NCI-H345 treated with DMSO at 0.1 percent for 48 hours (cell line): ENCODE results near the gene UBE2E1.
"Not testable (repeated sequence)": the region's sequence is repeated elsewhere in the genome, so short reads cannot be mapped to it uniquely, and the experiment has no call there.

Experiments used
- DNase-seq: peaks from one replicate; lab custom pipeline; 2025; ENCODE audit not compliant: unreplicated experiment; lab: John Stamatoyannopoulos, UW

Gene UBE2E1

DNA sequence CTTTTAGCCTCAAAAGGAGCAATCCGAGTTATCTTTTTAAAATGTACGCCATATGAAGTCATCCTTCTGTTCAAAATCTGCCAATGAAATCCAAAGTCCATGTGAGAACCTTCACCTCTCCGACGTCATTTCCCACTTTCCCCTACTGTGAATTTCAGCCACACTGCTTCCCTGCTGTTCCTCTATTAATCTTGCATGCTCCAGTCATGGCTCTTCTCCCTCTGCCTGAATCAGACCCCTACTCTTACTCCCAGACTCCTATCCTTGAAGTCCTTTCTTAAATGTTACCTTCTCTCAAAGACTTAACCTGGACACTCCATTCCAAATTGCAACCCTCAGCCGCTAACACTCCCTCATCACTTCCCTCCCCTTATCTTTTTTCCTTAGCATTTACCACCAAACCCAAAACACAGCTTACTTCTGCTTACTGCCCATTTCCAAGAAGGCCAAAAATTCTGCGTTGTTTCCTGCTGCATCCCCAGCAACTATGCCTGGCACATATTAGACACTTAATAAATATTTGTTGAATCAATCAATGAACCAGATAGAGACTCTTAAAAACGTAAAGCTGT is 109.9 kb downstream of the UBE2E1 start:
- no peak for DNase-seq

DNA sequence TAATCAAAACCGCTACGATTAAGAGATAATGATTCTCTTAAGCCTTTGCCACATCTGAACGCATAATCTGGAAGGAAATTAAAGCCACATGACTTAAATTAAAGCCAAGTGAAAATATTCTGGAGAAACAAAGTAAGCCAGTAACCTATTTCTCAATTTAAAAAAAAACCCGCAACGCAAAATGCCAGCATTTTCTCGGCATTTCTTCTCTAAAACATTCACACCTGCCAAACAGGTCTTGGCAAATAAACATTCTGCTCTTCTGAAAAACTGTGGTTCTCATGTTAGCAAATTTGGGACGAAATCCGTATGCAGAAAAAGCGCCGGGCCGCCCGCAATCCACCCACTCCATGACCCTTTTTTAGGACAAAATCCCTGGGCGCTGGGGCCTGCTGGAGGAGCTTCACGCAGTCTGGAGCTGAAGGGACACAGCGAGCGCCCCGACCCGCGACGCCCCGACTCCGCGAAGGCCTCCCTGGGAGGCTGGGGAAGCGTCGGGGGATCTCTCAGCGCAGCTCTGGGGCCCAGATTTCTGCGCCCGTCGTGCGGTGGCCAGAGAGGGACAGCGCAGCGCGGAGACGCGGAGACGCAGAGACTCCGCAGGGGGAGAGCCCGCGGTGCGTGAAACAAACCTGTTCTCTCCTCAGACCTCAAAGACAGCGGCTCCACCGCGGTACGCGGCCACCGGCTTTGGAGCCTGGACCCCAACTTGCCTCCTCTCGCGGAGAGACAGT is 110.6 kb downstream of the UBE2E1 start:
- no peak for DNase-seq

DNA sequence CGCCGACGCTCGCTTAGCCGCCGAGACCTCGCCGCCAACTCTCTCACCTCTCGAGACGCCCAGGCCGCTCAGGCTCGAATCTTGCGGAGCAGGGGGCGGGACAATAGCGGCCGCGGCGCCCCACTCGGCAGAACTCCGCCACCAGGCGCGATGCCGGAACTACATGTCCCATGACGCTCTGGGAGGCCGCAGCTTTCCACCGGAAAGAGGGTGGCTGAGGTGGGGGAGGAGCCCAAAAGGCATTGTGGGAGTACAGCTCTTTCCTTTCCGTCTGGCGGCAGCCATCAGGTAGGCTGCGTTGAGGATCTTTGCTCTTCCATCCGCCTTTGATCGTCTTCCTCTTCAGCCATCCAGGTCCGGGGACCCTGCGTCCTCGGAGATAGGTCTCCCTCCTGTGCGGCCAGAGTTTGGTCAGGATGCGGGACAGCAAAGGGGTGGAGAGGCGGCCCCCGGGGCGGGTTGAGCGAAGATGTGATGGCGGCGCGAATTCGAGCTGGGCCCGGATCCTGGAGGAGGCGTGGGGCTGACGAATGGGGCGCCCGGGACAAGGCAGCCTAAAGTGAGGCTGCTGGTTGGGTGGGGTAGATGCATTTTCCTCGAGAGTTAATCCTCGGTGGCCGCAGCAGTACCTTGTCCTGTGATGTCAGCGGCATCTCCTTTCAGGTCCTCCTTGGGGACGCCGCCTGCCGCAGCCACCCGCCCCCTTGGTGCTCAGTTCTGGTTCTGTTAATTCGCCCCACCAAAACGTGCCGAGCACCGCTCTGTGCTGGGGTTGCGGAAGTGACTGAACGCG is 111.3 kb downstream of the UBE2E1 start, which contains the start of the genes NKIRAS1 and RPL15:
Gene NKIRAS1 (minus strand): TSS at position 105 of the 793 bp plus-strand sequence. CDS start 6,086 bp downstream, outside the sequence.
Gene RPL15 (plus strand): TSS at position 247 of the 793 bp plus-strand sequence. CDS start 728 bp downstream, outside the sequence.
- DNase-seq, result peak; percentile 78

DNA sequence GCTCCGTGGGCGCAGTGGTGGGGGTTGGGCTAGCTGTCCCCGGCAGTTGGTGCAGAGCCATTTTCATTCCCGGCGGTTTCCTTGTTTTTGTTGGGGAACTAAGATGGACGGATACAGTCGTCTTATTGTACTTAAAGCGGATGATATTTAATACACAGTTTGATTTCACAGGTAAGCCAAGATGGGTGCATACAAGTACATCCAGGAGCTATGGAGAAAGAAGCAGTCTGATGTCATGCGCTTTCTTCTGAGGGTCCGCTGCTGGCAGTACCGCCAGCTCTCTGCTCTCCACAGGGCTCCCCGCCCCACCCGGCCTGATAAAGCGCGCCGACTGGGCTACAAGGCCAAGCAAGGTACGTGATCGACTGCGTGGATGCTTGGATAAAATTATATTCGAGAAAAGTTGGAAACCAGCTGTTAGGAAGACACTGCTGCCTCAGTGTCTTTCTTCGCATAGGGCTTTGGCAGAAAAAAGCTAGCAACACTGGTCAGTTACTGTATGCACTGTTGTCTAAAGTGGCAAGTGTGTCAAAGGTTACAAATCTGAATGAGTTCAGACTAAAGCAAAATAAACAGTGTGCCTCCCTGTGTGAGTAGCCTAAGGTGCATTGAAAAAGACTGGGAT is 112.0 kb downstream of the UBE2E1 start:
- not testable (repeated sequence) for DNase-seq

DNA sequence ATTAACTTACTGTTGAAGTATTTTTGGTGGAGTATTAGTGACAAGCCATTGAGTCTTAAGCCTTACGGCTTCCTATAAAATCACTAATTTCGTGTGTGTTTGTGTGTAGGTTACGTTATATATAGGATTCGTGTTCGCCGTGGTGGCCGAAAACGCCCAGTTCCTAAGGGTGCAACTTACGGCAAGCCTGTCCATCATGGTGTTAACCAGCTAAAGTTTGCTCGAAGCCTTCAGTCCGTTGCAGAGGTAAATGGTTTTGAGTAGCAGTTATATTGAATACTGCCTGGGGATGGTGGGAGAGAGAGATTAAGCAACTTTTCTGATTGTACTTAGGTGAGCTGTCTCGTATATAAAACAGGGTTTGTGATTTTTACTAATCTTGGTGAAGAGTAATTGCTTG is 112.6 kb downstream of the UBE2E1 start:
- not testable (repeated sequence) for DNase-seq

DNA sequence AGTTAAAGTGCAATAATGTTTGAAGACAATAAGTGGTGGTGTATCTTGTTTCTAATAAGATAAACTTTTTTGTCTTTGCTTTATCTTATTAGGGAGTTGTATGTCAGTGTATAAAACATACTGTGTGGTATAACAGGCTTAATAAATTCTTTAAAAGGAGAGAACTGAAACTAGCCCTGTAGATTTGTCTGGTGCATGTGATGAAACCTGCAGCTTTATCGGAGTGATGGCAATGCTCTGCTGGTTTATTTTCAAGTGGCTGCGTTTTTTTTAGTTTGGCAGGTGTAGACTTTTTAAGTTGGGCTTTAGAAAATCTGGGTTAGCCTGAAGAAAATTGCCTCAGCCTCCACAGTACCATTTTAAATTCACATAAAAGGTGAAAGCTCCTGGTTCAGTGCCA is 113.9 kb downstream of the UBE2E1 start:
- DNase-seq, result no peak

DNA sequence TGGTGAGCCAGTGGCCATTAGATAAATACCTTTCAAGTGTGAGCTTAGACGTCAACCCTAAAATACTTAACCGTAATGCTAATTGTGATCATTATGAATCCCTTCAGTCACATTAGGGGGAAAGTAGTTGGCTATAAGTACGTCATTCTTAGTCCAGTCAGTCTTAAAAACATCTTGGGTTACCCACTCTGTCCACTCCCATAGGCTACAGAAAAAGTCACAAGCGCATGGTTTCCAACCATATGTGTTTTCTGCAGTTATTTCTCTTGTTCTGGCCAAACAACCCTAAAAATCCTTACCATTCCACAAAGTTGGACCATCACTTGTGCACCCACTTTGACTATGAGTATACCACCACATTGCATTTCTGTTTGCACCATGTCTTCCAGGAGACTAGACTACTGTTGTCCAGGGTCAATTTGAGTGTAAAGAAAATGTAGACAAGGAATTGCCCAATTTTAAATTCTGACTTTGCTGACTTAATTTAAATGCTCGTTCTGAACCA is 114.4 kb downstream of the UBE2E1 start:
- no peak for DNase-seq

DNA sequence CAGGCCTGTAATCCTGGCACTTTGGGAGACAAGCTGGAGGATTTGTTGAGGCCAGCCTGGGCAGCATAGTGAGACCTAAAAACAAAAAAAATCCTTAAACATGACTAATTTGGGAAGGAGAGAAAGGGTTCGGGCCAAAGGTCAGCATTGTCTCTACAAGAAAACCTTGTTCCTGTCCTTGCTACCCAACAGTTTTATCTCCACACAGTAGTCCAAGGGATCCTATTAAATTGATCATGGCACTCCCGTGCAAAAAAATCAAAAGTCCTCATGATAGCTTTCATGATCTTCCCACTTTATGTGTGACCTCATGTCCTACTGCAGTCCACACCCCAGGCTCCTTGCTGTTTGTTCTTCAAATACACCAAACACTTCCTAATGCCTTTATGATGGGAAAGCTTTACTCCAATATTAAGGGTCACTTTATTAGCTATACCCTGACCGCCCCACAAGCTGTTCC is 115.3 kb downstream of the UBE2E1 start:
- DNase-seq, result no peak

DNA sequence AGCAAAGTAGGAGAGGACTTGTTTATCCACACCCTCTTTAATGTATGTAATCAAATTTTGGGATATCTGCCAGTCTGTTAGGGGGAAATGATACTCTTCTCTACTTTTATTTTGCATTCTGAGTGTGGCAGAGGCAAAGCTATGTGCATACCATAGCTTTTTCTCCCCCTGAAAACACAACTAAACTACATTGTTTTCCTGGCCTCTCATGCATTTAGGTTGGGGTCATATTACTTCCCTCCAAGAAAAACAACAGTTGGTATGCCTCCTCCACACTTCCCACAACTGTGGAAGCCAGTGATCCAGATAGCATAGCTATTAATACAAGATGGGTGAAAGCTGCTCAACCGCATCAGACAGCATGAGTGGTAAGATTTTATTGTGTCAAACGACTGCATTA is 118.0 kb downstream of the UBE2E1 start:
- DNase-seq, result no peak

DNA sequence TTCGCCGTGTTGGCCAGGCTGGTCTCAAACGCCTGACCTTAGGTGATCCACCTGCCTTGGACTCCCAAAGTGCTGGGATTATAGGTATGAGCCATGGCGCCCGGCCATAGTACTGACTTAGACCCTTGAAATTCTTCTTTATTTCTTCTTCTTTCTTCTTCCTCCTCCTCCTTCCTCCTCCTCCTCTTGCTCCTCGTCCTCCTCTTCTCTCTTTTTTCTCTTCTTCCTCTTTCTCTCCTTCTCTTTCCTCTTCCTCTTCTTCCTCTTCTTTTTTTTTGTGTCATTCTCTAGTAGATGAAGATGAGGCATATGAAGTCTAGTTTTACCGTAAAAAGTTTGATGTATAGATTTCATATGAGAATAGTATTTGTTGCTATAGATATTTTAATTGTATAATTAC is 120.5 kb downstream of the UBE2E1 start:
- DNase-seq, result no peak

DNA sequence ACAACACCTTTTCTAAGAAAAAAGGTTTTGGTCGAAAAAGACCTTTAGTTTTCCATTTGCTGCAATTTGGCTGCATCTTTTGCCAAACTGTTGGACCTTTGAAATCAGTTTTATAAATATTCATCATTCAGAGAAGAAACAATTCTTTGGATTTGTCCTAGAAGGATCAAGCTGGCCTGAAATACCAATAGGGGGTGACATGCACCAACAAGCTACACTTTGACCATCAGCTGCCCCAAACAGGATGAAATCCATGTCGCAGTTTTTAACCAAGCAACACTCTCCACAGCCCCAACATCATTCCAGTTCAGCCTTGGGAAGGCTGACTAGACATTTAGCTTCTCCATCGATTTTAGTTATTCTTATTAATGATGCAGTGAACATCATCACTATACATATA is 121.0 kb downstream of the UBE2E1 start:
- no peak for DNase-seq

DNA sequence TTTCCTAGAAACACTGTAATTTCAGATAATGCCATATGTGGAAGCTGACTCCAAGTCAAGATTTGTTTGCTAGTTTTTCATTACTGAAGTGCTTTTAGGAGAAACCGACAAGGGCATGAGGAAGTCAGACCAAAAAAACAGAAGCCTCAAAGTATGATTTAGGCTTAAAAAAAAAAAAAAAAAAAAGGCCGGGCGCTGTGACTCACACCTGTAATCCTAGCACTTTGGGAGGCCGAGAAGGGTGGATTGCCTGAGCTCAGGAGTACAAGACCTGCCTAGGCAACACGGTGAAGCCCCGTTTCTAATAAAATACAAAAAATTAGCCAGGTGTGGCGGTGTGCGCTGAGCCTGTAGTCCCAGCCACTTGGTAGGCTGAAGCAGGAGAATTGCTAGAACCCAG is 122.8 kb downstream of the UBE2E1 start:
- DNase-seq, result no peak

DNA sequence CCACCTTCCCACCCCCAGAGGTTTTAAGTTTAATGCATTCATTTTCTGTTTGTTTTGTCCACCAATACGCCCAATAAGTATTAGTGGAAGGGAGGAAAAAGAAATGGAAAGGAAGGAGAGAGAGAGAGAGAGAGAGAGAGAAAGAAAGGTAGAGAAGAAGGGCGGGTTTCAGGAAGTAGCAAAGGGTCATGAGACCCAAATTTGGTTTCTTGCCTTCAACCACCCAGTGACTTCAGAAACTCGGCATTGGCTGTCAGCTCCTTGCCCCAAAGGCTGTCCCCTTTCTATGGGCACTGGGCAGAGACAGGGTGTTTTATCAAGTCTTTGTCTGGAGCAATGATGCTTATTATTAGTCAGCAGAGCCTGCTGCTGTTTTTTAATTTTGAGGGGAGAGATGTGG is 125.8 kb downstream of the UBE2E1 start:
- no peak for DNase-seq

DNA sequence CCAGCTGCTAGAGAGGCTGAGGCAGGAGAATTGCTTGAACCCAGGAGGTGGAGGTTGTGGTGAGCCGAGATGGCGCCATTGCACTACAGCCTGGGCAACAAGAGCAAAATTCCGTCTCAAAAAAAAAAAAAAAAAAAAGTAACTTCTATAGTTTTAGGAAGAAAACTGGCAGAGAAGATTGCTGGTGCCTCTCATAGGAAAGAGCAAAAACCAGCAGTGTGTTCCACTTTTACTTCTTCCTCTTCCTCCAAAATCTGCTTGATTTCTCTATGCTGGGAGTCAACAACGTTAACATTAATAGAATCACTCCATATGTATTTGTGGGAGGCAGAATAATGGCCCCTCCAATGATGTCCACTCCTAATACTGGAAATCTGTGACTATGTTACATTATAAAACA is 126.8 kb downstream of the UBE2E1 start:
- no peak for DNase-seq

DNA sequence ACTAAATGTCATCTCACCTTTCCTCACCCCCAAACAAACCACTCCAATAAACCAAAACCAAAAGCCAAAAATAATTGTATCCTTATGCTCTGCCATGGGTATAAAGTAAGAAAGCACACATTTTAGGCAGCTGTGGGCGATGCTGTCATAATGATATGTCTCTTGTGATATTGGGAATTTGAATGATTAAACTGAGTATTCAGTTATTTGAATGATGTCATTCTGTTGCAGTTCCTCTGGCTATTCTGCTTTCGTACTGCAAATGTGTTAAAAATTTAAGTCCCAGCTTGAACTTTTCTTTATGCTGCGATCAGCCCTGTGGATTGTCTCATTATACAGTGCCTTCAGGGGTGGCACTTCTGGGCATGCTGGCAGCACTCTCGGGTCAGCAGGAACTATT is 128.5 kb downstream of the UBE2E1 start:
- DNase-seq, result no peak

DNA sequence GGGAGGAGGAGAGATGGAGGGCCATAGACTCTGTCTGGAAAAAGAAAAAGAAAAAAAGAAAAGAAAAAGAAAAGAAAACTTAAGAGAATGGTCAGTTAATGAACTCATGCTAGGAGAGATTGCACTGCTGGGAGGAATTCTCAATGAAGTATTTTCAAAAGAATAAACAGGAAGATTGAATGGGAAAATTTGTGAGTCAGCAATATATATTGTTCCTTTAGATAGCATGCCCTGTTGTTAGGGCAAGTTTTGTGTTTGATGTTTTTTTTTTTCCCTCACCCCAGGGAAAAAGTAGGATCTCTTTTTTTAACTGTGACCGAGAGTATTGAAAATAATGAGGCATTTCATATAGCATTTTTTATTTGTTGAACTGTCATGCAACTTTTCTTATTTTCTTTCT is 131.5 kb downstream of the UBE2E1 start:
- no peak for DNase-seq

DNA sequence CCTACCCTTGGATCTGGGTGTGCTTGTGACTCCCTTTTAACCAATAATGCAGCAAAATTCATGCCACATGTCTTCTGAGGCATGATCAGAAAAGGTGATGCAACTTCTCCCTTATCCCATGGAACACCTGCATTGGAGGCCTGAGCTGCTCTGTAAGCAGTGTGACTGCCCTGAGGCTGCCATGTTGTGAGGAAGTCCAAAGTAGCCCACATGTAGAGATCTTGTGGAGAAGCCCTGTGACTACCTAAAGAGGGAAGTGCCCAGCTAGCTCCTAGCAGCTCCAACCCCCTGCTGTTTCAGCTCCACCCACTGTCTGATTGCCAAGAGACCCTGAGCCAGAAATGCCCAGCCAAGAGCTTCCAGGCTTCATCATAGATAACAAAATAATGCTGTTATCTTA is 132.9 kb downstream of the UBE2E1 start:
- DNase-seq, result no peak

DNA sequence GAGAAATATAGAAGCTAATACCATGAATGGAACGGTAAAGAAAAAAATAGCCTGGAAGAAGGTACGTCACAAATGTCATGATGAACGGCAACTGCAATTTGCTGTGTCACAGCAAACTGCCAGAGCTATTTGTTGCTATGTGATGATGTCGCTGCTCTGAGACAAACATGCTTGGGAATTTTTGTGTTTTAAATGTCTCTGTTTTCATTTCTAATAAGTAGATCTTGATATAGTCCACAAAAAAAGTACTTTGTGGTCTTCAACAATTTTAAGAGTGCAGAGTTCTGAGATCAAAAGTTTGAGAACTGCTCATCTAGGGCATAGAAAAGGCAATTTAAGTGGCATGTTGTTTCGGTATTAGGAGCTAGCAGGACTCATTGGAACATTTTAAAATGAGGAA is 135.0 kb downstream of the UBE2E1 start:
- DNase-seq, result no peak
